Breast epithelium (tissue), 3 donors: ENCODE data around the gene HSDL2.

Source experiments
- POLR2A ChIP-seq: fragments of 450-650 bp; IDR thresholded peaks from one replicate; pipeline ENCODE4 v1.6.1; 2016; ENCODE audit warnings: antibody characterized with exemption, mild to moderate bottlenecking, moderate library complexity
- POLR2AphosphoS5 ChIP-seq, 3 donors: sonication (generic); formaldehyde crosslinking; IDR thresholded peaks; one replicate each; pipeline ENCODE4 v1.6.1; 2017; ENCODE audit warnings: antibody characterized with exemption in 3 of 3
- TF ChIP-seq, protein P1 (sequence below), 3 donors: fragments of 450-650 bp; IDR thresholded peaks; one replicate each; pipeline ENCODE4 v1.5.1; 2016 to 2017; ENCODE audit warnings: antibody characterized with exemption in 3 of 3, mild to moderate bottlenecking in 3 of 3, moderate library complexity in 3 of 3

- TF ChIP-seq, protein P1, sequence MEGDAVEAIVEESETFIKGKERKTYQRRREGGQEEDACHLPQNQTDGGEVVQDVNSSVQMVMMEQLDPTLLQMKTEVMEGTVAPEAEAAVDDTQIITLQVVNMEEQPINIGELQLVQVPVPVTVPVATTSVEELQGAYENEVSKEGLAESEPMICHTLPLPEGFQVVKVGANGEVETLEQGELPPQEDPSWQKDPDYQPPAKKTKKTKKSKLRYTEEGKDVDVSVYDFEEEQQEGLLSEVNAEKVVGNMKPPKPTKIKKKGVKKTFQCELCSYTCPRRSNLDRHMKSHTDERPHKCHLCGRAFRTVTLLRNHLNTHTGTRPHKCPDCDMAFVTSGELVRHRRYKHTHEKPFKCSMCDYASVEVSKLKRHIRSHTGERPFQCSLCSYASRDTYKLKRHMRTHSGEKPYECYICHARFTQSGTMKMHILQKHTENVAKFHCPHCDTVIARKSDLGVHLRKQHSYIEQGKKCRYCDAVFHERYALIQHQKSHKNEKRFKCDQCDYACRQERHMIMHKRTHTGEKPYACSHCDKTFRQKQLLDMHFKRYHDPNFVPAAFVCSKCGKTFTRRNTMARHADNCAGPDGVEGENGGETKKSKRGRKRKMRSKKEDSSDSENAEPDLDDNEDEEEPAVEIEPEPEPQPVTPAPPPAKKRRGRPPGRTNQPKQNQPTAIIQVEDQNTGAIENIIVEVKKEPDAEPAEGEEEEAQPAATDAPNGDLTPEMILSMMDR (IDR thresholded peaks at IDR 0.05), result no peak
- no peak for TF ChIP-seq POLR2A
- no peak for TF ChIP-seq POLR2AphosphoS5 (IDR thresholded peaks at IDR 0.05)
These were observed 123.3 kb downstream of the HSDL2 start for GRCh38 chr9:112503170-112503569.
